HG03378 (cell line): ENCODE data around the gene LRP11.
"Not testable (repeated sequence)": the region's sequence is repeated elsewhere in the genome, so short reads cannot be mapped to it uniquely, and the experiment has no call there.

ENCODE experiments used
- ATAC-seq: cut with Tn5 transposase; IDR thresholded peaks from one replicate; pipeline ENCODE4 v1.9.1; 2021; ENCODE audit warnings: mild to moderate bottlenecking, moderate library complexity; ENCODE audit not compliant: unreplicated experiment

The LRP11 gene, protein sequence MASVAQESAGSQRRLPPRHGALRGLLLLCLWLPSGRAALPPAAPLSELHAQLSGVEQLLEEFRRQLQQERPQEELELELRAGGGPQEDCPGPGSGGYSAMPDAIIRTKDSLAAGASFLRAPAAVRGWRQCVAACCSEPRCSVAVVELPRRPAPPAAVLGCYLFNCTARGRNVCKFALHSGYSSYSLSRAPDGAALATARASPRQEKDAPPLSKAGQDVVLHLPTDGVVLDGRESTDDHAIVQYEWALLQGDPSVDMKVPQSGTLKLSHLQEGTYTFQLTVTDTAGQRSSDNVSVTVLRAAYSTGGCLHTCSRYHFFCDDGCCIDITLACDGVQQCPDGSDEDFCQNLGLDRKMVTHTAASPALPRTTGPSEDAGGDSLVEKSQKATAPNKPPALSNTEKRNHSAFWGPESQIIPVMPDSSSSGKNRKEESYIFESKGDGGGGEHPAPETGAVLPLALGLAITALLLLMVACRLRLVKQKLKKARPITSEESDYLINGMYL

DNA sequence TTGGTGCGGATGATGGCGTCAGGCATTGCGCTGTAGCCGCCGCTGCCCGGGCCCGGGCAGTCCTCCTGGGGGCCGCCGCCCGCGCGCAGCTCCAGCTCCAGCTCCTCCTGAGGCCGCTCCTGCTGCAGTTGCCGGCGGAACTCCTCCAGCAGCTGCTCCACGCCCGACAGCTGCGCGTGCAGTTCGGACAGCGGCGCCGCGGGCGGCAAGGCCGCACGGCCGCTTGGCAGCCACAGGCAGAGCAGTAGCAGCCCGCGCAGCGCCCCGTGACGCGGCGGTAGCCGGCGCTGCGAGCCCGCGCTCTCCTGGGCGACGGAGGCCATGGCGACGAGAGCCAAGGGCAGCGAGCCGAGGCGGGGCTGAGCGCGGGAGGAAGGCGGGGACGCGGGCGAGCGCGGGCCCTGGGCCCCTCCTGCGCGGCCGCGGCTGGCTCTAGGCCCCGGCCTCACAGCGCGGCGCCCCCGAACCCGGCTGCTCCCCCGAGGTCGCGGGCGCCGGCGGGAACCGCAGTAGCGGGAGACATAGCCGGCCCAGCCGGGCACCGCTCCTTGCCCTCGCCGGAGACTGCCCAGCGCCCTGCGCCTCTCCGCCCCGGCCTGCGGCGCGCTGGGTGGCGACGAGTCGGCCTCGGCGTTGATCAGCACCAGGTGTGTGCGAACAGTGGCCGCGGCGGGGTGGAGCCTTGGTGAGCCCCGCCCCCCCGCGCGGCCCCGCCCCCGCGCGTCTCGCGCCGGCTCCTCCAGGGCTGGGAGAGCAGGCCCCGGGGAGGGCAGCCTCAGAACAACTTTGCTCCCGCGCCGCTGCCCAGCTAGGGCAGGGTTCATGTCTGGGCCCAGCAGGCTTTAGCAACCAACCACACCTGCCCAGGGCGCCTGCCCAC lies at the start of gene LRP11:
Gene LRP11, minus strand, starts transcription at position 662 of the 880 bp plus-strand sequence. Its CDS starts 339 bp downstream, at position 323.
- ATAC-seq = peak; percentile 75

DNA sequence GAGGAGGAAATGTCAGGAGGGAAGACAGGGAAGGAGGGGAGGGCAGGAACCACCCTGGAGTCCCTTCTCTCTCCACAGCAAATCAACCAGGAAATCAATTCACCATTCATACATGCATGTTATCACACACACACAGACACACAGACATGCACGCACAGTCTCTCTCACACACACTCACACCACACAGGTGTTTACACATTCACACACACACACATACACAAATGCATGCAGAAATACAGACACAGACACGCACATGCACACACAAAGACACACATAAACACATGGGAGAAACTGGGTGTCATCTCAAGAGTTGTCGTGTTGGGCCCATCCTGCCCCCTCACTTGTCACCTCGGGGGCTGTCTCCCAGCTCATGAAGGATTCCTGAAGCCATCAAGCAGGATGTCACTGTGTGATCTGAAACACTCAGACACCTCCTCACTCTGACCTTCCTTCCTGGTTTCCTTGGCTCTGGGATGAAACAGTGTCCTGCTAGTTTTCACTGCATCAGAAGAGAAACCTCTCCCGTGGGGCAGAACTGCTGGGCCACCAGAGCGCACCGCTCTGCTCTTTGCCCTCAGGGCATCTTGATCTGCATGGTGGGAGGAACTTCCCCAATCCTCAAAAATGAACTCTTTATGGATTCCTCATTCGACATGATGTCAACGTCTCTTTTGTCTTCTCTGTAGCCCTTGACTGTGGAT lies 49.5 kb upstream of the LRP11 start:
- ATAC-seq = no peak

DNA sequence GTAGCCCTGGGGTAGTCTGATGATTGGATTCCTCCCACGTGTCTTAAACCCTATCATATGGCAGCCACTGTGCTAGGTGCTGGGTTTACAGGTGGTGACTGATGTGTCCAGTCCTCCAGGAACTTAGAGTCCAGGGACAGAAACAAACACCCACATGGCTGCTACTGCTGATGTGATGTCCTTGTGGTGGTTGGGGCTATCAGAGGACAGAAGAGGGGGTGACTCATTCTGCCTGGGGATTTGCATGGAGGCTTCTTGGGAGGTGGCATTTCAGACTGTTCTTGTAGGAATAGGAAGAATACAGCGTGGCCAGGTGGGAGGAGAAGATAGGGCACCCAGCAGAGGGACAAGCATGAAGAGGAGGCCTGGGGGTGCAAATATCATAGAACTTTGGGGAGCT lies 48.9 kb upstream of the LRP11 start:
- no peak for ATAC-seq

DNA sequence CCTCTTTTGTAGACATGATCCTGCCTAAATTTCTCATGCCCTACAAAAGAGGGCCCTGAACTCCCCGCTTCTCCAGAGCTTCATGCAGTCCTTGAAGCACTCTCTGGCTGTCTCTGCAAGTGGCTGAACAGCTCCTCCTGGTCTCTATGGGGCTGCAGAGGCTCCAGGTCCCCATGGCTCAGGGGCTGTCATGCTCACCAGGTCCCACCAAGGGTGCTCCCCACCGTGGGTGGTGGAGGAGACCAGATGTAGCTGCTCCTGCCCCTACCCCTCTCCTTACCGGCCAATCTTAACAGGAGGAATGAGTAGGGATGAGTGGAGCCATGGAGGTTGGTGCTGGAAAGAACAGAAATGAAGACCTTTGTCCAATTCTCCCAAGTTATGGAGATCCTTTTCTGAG lies 48.5 kb upstream of the LRP11 start:
- not testable (repeated sequence) for ATAC-seq

DNA sequence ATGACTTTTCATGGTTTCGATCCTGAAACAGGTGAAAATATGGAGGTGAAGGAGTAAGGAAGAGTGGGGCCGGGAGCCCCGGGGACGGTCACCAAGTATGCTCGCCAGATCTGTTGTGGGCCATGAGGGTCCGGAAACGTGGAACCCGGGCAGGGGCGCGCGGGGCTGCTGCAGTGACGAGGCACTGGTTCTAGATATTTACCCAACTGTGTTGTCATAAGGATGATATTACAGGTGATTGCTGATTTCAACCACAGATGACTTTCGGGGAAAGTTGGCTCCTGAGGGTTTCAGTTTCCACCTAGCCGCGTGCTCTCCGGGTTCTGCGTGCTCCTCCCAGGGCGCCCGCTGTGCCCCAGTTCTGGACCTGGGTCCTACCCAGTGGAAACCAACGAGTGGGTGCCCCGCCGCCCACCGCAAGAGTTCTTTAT lies 46.6 kb upstream of the LRP11 start:
- ATAC-seq = no peak

DNA sequence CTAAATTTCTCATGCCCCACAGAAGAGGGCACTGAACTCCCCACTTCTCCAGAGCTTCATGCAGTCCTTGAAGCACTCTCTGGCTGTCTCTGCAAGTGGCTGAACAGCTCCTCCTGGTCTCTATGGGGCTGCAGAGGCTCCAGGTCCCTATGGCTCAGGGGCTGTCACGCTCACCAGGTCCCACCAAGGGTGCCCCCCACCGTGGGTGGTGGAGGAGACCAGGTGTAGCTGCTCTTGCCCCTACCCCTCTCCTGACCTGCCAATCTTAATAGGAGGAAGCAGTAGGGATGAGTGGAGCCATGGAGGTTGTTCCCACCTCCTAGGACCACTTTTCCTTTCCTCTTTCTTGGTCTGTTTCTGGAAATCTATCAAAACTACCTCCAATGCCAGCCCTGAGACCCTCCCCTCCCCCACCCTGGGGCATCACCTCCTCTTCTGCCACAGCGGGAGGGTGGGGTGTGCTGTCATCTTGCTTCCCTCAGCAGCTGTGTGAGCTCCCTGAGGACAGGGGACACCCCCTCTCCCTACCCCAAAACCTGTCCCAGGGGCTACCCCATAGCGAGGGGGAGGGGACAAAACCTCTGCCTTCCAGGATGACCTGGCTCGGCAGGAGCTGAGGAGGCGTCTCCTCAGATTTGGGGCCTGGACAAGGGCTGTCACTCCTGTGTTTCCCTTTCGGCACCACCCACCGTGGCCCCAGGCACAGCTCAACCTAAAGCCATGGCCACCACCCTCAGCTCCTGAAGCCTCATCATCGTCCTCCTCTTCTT lies 45.7 kb upstream of the LRP11 start:
- ATAC-seq = no peak

DNA sequence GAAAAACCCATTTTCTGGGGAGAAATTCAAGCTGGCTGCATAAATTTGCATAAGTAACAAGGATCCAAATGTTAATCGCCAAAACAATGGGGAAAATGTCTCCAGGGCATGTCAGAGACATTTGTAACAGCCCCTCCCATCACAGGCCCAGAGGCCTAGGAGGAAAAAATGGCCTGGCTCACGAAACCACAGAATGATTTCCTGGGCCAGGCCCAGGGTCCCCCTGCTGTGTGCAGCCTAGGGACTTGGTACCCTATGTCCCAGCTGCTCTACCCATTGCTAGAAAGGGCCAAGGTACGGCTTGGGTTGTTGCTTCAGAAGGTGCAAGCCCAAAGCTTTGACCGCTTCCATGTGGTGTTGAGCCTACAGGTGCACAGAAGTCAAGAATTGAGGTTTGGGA lies 44.3 kb upstream of the LRP11 start:
- not testable (repeated sequence) for ATAC-seq

DNA sequence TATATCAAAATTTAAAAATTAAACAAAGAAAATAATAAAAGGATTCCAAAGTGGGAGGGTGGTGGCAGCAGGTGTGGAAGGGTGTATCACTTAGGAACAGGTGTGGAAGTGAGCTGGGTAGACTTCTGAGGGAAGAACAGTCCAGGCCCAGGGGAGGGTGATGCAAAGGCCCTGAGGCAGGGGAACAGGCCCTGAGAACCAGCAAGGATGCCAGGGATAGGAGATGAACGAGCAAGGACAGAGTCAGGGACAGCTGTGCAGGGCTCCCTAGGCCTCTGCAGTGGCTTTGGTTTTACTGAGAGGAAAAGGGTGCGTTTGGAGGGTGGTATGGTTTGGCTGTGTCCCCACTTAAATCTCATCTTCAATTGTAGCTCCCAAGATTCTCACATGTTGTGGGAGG lies 43.2 kb upstream of the LRP11 start:
- ATAC-seq = no peak

DNA sequence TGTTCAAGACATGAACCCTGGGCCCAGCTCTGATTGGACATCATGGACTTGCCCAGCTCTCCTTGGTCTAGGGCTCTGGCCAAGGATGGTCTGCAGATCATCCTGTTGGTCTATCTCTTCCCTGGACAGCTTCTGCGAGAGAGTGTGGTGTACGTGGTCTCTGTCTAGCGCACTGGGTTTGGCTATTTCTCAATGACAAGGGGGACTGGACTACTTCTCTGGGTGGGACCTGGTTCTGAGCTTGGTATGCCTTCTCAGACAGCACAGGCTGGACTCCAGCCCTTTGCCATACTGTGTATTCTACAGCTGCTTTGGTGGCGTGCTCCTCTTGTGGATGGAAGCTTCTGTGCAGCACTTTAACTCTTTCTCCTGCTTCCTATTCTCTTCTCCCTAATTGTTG lies 42.2 kb upstream of the LRP11 start:
- no peak for ATAC-seq

DNA sequence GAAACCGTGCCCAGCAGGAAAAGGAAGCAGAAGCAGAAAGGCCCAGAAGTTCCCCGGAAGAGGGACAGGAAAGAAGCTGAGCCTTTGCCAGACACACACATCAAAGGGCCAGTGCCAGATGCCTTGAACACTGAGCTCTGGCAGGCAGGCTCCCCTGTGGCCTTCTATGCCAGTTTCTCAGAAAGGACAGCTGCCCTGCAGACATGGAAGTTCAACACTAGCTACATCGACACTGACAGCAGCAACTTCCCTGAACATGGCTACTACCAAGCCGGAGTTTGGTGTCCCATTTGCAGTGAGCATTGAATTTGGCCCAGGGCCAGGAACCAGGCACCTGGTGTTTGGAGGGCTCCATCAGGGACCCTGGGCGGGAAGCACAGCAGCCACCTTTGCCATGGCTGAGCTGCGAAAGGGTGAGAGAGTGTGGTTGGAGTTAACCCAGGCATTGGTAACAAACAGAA lies 41.8 kb upstream of the LRP11 start:
- no peak for ATAC-seq

DNA sequence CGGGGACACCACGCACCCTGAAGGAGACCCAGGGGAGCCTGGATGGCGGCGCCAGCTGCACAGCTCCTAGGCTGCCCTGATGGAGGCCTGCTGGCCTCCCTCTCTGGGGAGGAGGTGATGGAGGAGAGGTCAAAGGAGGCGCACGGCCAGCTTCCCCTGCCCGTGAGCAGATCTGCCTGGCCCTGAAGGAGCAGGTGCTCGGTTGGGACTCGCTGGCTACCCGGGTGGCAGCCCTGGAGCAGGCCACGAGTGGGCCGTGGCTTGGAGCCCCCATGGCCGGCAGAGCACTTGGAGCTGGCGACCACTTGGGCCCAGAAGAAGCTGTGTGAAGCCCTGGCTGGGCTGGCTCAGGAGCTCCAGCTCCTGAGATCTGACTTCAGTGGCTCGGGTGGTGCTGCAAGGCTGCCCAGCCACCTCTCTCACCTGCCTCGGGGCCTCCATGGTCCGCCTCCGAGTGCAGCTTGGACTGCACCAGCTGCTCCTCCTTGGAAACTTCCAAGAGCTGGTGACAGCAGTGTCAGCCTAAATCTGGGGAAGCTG lies 41.3 kb upstream of the LRP11 start:
- no peak for ATAC-seq

DNA sequence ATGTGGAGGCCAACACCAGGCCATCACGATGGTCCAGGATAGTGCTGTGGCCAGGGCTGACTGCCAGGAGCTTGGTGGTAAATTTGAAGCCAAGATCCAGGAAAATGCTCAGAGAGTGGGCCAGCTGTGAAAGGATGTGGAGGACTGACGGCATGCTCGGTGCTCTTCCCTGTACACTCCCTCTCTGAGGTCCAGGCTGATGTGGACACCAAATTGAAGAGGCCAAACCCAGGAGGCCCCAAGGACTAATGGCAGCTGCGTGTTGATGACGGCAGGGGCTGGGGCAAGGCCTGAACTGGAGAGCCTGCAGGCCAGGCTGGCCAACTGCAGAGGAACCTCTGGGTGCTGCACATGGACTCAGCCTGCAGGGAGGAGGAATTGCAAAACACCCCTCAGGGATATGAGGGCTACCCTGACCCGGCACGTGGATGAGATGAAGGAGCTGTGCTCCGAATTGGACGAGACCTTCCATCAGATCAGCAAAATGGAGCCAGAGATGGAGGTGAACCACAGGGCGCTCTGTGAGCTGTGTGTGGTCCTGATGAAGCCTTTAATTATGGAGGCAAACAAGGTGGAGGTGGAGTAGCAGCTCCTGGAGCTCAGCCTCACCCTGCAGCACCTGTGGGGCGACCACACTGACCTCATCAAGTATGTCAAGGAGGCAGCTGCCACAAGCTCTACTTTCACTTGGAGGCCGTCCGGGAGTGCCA lies 40.7 kb upstream of the LRP11 start:
- ATAC-seq = no peak

DNA sequence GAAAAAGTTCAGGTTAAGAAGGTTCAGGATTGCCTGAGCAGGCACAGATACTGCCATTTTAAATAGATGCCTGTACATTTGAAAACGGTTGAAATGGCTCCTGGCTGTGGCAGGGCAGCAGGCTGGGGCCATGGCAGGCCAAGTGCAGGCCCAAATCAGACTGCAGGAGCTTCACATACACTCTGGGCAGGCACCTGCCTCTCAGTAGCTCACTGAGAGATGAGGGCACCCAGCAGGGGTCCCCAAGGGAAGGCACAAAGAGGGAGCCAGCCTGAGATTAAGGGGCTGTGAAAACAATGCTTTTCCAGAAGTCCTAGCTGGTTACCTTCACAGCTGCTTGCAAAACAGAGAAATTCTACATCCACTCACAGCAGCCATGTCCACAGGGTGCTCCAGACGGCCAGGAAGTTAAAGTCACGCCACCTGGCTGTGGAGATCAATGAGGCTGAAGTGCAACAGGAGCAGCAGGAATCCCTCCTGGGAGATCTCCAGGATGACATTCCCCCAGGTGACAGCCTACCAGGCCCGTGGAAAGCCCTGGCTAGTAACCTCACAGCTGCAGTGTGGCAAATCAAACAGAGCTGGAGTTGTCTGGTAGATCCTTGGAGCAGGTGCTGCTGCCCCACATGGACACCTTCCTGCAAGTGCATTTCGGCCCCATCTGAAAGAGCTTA lies 39.9 kb upstream of the LRP11 start:
- ATAC-seq = no peak

DNA sequence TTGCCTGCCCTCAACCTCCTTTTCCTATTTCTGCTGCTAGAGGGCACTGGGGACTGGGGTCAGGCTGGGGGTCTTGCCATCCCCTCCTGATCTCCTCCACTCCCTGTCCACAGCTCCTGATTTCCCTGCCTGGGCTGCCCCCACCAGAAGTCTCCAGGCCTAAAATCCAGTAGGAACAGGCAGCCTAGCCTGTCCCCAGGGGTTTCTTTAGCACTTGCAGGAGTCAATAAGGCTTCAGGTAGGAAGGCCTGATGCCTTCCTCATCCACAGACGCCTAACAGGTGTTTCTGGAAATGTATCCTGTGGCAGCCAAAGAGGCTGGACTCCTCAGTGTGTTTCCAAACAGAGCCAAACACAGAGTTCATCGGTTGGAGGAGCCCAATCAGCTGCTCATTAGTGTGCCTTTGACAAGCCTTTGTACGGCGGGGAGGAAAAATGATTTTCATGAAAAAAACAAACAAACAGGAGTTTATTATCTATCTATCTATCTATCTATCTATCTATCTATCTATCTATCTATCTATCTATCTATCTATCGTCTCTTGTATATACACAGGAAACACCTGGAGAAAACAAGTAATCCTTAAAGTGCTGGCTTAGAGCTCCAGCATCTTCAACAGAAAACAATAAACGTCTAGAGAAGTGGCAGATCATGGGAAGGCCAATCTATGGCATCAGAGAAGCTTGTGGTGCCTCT lies 37.4 kb upstream of the LRP11 start:
- ATAC-seq = no peak

DNA sequence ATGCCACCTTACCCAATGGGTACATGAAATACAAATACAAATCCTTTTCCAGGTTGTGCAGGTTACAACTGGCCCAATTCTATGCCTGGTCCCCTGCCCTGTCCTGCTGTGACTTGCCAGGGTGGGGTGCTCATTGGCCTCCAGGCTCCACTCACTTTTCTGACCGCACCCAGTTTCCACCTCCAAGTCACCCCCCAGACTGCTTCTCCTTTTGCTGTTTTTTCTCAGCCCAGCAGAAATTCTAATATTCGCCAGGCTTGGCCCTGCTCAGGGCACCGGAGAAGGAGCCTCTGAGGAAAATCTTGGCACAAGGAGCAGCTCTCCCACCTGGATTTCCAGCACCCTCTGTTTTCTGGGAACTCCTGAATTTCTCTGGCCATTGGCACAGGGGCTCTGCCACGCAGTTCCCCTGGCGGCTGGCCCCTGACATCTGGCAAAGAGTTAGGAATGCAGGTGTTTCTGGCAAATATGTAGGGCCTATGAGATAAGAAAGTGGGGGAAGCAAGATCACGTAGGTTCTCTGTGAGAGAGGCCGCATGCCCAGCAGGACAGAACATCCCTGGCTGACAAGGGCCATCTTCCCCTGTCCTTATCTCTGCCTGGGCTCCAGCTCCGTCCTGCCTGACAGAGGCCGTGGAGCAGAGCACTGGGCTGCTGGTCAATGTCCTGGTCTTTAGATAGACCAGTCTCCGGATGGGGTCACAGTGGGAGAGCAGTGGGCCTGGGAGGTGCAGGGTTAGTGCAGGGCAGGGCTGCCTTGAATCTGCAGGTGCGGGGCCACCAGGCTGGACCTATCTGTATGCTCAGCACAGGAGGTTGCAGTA lies 36.7 kb upstream of the LRP11 start:
- no peak for ATAC-seq

DNA sequence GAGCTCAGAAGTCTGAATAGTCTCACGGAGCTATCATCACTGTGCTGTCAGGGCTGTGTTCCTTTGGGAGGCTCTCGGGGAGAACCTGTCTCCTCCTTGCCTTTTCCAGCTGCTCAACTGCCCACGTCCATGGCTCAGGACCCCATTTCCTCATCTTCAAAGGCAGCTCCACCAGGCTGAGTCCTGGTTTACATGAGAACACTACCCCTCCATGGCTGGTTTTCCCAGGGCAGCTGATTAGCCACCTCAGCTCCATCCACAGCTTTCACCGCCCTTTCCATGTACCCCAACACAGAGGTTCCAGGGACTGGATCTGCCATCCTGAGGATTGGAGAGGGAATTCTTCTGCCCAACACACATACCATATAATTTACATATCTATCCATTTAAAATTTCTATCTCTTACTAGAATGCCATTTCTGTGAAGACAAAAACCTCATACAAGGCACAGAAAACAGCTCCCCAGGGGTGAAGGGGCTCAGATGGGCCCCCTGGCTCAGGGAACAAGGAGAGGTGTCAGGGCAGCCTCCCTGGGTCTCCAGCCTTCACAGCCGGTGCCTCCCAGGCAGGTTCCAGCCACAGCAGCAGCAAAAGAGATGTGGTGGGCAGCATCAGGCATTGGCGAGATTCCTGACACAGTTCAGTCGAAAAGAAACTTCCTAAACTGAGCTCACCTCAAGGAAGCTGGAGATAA lies 35.9 kb upstream of the LRP11 start:
- no peak for ATAC-seq

DNA sequence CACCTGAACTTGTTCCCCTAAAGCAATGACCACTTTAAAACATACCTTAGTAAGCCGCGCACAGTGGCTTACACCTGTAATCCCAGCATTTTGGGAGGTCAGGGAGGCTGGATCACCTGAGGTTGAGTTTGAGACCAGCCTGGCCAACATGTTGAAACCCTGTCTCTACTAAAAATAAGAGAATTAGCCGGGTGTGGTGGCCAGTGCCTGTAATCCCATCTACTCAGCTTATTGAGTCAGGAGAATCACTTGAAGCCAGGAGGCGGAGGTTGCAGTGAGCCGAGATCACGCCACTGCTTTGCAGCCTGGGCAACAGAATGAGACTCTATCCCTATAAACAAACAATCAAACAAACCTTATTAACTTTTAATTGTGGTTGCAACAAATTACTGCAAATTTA lies 35.3 kb upstream of the LRP11 start:
- ATAC-seq = no peak
